ENCODE measurements around the gene POLDIP2.

- TF ChIP-seq, protein P1, sequence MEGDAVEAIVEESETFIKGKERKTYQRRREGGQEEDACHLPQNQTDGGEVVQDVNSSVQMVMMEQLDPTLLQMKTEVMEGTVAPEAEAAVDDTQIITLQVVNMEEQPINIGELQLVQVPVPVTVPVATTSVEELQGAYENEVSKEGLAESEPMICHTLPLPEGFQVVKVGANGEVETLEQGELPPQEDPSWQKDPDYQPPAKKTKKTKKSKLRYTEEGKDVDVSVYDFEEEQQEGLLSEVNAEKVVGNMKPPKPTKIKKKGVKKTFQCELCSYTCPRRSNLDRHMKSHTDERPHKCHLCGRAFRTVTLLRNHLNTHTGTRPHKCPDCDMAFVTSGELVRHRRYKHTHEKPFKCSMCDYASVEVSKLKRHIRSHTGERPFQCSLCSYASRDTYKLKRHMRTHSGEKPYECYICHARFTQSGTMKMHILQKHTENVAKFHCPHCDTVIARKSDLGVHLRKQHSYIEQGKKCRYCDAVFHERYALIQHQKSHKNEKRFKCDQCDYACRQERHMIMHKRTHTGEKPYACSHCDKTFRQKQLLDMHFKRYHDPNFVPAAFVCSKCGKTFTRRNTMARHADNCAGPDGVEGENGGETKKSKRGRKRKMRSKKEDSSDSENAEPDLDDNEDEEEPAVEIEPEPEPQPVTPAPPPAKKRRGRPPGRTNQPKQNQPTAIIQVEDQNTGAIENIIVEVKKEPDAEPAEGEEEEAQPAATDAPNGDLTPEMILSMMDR (IDR thresholded peaks at IDR 0.05): no peak
- TF ChIP-seq ZFX (IDR thresholded peaks at IDR 0.05; ENCODE audit: borderline replicate concordance): no peak
Measured at GRCh38 chr17:28335959-28336871, 21.1 kb downstream of the POLDIP2 start.

All from 22Rv1 (cell line).